K562 (cell line): ENCODE results near the gene AKAP6. TPM values are rescaled to one million over a fixed set of nuclear protein-coding genes. Genes with fewer than 3 reads are reported as not detected.

ENCODE experiments used
- CCAR2 ChIP-seq: fragments of 200-400 bp; formaldehyde crosslinking; IDR thresholded peaks from 2 replicates; pipeline ENCODE4 v1.6.1; 2017; ENCODE audit warnings: mild to moderate bottlenecking, low read depth, low read length
- CEBPB ChIP-seq: fragments of 450-650 bp; IDR thresholded peaks from 2 replicates; pipeline ENCODE4 v1.6.1; 2016; ENCODE audit warnings: missing genetic modification characterization, missing compliant biosample characterization
- MTA3 ChIP-seq: fragments of 450-650 bp; formaldehyde crosslinking; IDR thresholded peaks from 2 replicates; pipeline ENCODE4 v1.6.1; 2017; ENCODE audit warnings: mild to moderate bottlenecking, borderline replicate concordance
- NR2F6 ChIP-seq: fragments of 450-650 bp; formaldehyde crosslinking; IDR thresholded peaks from 2 replicates; pipeline ENCODE4 v1.4.0; 2020; ENCODE audit warnings: mild to moderate bottlenecking
- SUPT5H ChIP-seq: fragments of 450-650 bp; IDR thresholded peaks from 2 replicates; pipeline ENCODE4 v1.6.1; 2016
- ZNF407 ChIP-seq: fragments of 450-650 bp; IDR thresholded peaks from 2 replicates; pipeline ENCODE4 v1.6.1; 2016; ENCODE audit warnings: low read depth
- polyA plus RNA-seq, 8 experiments: library from polyadenylated mRNA; depleted of rRNA in 4 of 8; stranded (reverse) in 5 of 8; unstranded in 3 of 8; fragments of >200 nt; fragmentation: Nextera tagmentation in 2 of 8; fragmentation: Illumina TruSeq in 1 of 8; extraction: Ambion mirVana in 2 of 8; extraction: Trizol in 1 of 8; gene quantifications; 2 replicates each; pipeline versions ENCODE4 v1.2.1 to v1.2.3, GENCODE V29; 2011 to 2014; ENCODE audit warnings: inconsistent platforms in 1 of 8, missing spikeins in 1 of 8
- total RNA-seq, 7 experiments: library from RNA; depleted of rRNA in 6 of 7; stranded (reverse); fragments of >200 nt in 6 of 7; fragmentation: Illumina TruSeq in 2 of 7; extraction: Trizol in 2 of 7; gene quantifications; 2 replicates each; pipeline versions ENCODE4 v1.2.1 to v1.2.3, GENCODE V29; 2011 to 2021; ENCODE audit warnings: low replicate concordance in 1 of 7
- TF ChIP-seq, protein P1 (sequence below), 2 experiments: IDR thresholded peaks; 2 replicates each; pipeline ENCODE4 v1.6.1; 2012; ENCODE audit warnings: improper control_type of control experiment in 2 of 2, low read depth in 2 of 2, low read length in 2 of 2, borderline replicate concordance in 1 of 2

The AKAP6 gene
- total and polyA plus RNA-seq, 9 of the 15 experiments (the other 6 are each of a cell fraction or from before 2014, with no cell fraction given), result 0.03 to 1.7 (median 0.48) TPM

DNA sequence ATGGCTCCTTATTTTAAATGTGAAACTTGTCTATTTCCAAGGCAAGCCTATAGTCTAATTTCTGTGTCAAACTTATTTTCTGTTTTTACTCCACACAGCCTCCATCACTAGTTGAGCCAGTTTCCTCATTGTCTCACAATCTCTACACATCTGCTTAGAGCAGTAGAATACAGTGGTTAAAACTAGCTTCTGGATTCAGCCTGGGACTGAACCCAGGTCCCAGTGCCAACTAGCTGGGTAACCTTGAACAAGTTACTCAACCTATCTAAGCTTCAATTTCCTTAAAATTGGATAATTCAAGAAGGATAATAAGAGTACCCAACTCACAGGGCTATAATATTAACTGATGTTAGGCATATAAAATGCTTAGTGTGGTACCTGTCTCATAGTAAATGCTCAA, 304.8 kb downstream of the AKAP6 start (continued):
- TF ChIP-seq ZNF407 (no peak), CCAR2 (no peak), SUPT5H (no peak), NR2F6 (CRISPR knock-in tag) (no peak), MTA3 (no peak), CEBPB (tag) (no peak)
- TF ChIP-seq, protein P1, sequence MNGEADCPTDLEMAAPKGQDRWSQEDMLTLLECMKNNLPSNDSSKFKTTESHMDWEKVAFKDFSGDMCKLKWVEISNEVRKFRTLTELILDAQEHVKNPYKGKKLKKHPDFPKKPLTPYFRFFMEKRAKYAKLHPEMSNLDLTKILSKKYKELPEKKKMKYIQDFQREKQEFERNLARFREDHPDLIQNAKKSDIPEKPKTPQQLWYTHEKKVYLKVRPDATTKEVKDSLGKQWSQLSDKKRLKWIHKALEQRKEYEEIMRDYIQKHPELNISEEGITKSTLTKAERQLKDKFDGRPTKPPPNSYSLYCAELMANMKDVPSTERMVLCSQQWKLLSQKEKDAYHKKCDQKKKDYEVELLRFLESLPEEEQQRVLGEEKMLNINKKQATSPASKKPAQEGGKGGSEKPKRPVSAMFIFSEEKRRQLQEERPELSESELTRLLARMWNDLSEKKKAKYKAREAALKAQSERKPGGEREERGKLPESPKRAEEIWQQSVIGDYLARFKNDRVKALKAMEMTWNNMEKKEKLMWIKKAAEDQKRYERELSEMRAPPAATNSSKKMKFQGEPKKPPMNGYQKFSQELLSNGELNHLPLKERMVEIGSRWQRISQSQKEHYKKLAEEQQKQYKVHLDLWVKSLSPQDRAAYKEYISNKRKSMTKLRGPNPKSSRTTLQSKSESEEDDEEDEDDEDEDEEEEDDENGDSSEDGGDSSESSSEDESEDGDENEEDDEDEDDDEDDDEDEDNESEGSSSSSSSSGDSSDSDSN (IDR thresholded peaks at IDR 0.05; ENCODE audit: borderline replicate concordance in 1 of 2, low read depth in 2 of 2, low read length in 2 of 2), result no peak
- TF ChIP-seq, all 486 proteins: peak for 0
